ENCODE results near the gene RNU6-8.

RNU6-8 gene

GRCh38 chr14:32203928-32204357 lies 874 bp upstream of the RNU6-8 start:
- peak; percentile 22 for DNase-seq

GRCh38 chr14:32202491-32202997 lies 525 bp downstream of the RNU6-8 start:
- no peak for DNase-seq

GRCh38 chr14:32201816-32202490 lies 1.1 kb downstream of the RNU6-8 start, which contains the start of gene RNU6-7:
TSS of gene RNU6-7 (plus strand) at chr14:32202045.
- no peak for DNase-seq

DNA sequence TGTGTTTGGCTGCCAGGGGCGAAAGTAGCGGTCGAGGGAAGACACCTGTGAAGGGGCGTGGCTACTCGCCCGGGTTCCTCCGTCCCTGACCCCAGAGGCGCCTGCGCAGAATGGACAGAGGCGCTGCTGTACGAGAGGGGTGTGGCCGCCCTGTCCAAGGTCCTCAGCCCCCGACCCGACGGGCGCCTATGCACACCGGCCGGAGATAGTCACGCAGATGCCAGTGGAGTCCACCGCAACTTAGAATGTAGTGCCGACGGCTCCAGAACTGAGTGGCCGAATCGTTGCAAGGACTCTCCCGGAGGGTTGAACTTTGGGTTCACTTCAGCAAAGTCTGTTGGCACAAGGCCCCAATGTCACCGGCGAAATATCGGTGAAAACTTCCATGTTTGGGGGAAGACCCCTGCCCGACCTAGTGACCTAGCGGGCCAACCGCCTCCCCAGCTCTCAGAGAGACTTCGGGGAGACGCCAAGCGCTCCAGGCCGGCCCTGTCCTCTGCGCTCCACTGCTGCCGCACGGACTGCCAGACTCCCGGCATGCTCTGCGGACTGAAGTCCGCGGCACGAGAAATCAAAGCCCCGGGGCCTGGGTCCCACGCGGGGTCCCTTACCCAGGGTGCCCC lies 1.8 kb downstream of the RNU6-8 start:
- peak; percentile 62 for DNase-seq

DNA sequence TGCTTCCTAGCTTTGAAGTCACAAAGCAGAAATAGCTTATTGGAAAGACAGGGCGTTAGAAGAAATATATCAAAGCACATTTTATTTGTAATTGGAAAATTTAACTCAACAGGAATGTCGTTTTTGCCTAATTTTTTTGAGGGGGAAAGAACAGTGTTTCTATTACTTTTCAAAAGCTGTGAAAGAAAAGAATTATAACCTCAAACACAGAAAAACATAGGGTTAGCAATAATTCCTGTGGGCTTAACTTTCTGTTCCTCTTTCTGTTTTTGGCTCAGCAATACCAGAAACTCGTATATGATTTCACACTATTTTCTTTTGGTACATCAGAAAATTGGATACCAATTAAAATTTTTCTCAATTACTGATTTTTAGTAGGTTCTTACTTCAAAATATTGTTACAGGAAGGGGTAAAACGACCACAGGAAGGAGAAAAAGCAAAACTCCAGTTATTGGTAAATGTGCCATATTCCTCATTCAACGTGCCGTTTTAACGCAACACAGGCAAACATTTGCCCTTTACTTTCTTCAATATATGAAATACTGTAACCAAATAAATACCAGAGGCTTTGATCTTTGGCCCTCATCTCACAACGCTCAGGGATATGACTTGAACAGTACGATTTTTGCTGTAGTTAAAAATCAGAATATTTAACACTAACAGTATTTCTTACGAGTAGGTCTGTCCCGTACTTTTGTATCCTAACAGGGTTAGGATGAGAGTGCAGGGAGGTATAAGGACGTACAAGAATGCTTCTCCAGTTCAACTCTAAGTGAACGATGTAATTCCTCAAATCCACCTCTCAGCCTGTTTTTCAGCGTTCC lies 2.5 kb downstream of the RNU6-8 start:
- DNase-seq: no peak

DNA sequence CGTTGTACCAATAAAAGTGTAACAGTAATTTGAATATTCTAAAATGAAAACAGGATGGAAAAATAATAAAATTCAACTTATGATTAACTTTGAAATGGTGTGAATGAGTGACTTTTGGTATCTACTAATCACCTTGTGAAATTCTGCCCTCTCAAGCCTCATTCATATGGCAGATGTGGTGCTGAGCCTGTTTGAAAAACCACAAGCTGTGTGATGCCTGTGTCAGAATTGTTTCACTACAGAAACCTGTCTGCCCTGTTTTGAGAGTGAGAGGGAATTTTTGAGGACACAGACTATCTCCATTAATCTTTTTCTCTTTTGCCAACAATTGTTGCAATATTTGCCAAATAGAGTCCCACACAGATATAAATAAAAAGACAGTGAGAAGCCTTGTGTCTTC lies 5.2 kb downstream of the RNU6-8 start:
- no peak for DNase-seq

GRCh38 chr14:32195636-32196035 lies 7.4 kb downstream of the RNU6-8 start:
- DNase-seq: no peak

DNA sequence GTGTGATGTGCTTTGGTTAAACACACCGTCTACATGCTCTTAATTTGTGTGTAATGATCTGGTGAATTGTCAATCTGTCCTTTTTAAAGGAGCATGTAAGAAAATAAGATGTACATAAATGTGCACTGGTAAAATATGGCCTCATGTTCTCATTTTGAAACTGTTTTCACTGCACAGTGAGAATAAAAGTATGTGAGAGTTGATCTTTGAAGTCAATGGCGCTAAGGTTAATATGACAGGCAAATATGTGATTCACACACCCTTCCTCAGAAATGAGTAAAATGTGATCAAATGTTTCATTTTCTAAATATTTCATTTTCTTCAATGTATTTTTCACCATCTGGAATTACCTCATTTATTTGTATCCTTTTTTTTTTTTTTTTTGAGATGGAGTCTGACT lies 9.5 kb downstream of the RNU6-8 start:
- DNase-seq: no peak

- DNase-seq: no peak
Measured at GRCh38 chr14:32192712-32193373, 10.2 kb downstream of the RNU6-8 start.

- DNase-seq: no peak
Measured at GRCh38 chr14:32190673-32191072, 12.4 kb downstream of the RNU6-8 start.

- DNase-seq: no peak
Measured at GRCh38 chr14:32189811-32190210, 13.3 kb downstream of the RNU6-8 start.

- no peak for DNase-seq
Measured at GRCh38 chr14:32186248-32186647, 16.8 kb downstream of the RNU6-8 start.

DNA sequence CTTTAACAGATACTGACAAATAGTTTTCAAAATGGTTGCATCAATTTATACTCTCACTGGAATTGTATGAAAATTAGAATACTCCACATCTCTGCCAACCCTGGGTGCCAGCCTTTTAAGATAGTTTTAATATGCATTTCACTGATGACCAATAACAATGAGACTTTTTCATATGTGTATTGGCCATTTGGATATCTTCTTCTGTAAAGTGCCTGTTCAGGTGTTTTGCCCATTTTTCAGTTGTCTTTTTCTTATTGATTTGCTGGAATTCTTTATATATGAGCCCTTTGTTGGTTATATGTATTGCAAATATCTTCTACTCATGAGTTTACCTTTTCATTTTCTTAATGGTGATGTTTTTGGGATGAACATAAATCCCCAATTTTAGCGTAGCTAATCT lies 18.0 kb downstream of the RNU6-8 start:
- no peak for DNase-seq

DNA sequence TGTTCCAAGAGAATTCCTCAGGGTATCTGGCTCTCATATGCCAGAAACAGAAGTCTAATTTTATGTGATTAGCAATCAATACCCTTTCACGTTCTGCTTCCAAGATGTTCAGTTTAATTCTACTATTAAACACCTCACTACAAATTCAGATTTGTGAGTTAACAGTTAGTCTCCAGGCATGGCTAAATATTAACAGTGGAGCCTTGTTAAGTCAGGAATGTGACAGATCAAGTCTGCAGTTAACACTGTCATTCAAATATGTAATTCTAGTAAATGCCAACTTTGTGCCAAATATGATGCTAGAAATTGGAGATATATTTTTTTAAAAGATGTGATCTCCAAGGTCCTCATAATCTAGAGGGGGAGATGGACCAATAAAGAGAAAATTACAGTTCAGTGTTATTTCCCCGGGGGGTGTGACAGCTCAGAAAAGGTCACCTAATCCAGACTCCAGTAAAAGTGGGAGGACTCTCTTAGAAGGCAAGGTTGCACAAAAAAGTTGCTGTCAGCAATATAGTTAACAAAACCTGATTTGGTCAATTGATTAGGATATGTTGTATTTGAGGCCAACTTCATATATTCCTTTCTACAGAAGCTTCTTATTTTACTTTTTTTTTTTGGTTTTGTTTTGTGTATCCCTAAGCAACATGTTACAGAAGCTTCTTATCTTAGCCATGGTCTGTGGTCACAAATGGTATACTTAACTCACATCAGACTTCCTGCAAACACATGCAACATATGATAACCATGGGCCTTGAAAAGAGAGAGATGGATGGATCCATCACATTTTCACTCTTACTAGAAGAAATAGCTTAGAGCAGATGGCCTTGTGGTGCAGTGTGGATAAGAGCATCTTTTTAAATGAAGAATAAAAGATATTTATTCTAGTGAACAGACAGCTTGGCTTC lies 19.7 kb downstream of the RNU6-8 start:
- DNase-seq: no peak

GRCh38 chr14:32171469-32171868 lies 31.6 kb downstream of the RNU6-8 start:
- no peak for DNase-seq

GRCh38 chr14:32169191-32169590 lies 33.9 kb downstream of the RNU6-8 start:
- DNase-seq: no peak

- no peak for DNase-seq
Measured at GRCh38 chr14:32167907-32168306, 35.2 kb downstream of the RNU6-8 start.

GRCh38 chr14:32166924-32167323 lies 36.1 kb downstream of the RNU6-8 start:
- no peak for DNase-seq

DNA sequence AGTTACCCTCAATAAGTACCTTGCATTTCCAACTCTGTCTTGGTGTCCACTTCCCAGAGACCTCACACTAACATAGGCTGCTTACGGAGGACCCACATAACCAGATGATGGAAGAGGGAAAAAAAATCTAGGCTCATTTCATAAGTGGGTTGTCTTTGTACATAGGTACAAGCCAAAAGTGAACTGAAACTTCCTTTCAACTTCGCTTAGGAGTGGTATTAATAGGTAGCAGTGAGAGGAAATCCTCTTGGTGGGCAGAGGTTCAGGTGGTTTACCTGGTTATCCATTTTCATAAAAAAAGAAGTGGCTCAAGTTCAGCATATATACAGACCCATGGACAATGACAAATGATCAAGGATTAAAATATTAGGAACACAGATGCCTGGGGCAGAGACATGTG lies 37.0 kb downstream of the RNU6-8 start:
- no peak for DNase-seq
